HG03108 (cell line): ENCODE data around the gene PHF21B.

ENCODE experiments used
- ATAC-seq: cut with Tn5 transposase; IDR thresholded peaks from one replicate; pipeline ENCODE4 v1.9.1; 2021; ENCODE audit warnings: moderate library complexity; ENCODE audit not compliant: unreplicated experiment

Gene PHF21B

DNA sequence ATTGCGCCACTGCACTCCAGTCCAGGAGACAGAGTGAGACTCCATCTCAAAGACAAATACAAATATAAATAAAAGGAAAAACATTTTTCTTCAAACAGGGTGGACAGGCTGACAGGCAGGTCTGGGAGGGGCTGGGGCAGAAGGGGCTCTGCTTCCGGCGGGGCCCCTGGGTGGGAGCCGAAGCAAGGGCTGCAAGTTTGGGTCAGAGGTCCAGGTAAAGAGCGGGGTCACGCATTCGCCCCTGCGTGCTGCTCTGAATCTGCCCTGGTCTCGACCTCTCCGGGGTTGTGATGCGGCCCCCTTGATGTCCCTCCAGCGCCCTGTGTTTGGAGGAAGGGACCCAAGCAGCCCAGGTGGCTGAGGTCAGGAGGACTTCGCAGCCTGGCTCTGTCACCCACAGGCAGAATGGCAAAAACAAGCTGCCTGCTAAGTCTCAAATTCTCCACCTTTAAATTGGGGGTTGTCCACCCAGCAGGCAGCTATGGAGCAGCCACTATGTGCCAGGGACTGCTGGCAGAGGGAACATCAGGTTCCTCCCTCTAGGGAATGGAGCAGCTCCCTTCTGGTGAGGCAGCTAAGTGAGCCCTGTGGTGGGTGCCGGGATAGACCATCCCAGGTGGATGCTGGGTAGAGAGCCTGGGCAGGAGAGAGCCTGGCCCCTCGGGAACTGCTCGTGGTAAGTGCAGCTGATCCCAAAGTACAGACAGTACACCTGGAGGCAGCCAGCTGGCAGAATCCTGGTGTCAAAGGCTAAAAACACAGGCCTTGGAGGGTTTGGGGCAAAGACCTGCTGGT, 10.3 kb upstream of the PHF21B start:
- ATAC-seq, result no peak

DNA sequence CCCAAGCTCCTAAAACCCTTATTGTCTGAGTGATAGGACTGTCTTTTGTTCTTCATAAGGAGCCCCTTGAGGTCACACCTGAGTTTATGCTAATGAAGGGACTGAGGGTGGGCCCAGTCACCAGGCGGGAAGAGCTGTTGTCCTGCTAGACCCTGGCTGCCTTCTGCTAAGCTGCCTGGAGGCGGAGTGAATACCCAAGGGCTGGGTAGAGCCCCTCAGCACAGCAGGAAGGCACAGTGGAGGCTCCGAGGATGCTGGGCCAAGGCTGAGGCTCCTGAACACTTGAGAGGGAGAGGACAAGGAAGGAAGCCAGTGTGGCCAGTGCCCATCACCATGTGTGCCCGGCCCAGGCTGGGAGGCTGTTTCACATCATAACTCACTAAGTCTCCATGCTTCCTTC, 4.8 kb upstream of the PHF21B start:
- no peak for ATAC-seq

DNA sequence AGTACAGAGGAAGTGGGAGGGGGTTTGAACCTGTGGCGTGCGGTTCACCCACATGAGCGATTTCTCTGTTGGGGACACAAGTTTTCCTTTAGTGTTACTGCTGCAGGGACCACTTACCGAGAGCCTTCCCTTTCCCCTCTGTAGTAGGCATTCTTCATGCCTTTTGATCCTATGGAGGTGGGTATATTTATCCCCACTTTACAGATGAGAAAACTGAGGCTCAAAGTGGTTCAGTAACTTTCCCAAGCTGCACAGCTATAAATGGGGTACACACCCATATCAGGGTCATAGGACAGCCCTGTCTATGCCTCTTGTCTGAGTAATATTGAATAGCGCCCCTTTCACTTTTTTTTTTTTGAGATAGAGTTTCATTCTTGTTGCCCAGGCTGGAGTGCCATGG, 3.3 kb upstream of the PHF21B start:
- no peak for ATAC-seq

DNA sequence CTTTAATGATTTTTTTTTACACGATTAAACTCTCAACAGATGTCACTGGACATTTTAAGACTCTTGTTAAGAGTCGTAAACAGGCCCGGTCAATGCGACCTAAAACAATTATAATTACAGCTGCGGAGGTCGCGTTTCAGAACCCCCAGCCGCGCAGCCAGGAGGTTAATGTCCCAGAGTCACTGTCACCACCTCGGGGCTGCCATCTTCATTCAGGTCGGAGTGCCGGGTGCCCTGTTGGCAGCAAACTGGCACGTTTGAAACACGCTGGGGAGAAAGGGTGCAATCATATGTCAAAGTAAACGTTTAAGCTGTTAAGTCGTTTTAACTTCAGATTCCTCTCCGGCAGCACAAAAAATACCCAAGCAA, 711 bp upstream of the PHF21B start:
- ATAC-seq, result no peak

DNA sequence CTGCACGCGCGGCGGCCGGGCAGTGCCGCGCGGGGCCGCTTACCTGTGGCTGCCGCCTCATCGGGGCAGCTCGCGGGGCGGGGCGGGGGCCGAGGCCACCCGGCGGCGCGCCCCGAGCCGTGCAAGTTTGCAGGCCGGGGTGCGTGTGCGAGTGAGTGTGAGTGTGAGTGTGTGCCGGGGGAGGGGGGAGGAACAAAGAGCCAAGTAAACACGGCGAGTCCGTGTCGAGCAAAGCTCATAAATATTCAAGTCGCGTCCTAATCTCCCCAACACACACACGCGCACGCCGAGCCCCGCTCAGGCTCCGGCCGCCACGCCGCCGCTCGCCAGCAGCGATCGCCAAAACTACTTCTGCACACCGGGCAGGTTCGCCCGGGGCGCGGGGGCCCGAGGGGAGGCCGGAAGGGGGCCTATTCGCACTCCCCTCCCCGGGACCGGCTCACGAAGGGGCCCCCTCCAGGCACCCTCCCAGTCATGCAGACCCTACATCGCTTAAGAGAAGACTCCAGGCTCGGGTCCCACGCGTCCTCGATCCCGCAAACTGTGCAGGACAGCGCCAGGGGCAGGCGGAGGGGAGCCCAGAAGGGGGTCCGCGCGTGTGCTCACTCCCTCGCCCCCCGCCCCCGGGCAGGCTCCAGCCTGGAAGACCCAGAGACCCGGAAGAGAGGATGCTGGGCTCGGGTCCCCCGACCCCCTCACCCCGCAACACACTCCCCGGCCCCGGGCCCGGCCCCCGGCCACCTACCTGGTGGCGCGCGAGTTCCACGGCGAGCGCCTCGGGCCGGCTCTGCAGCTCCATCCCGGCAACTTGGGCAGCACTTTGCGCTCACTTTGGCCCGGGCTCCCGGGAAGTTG, 827 bp downstream of the PHF21B start:
- ATAC-seq, result no peak

DNA sequence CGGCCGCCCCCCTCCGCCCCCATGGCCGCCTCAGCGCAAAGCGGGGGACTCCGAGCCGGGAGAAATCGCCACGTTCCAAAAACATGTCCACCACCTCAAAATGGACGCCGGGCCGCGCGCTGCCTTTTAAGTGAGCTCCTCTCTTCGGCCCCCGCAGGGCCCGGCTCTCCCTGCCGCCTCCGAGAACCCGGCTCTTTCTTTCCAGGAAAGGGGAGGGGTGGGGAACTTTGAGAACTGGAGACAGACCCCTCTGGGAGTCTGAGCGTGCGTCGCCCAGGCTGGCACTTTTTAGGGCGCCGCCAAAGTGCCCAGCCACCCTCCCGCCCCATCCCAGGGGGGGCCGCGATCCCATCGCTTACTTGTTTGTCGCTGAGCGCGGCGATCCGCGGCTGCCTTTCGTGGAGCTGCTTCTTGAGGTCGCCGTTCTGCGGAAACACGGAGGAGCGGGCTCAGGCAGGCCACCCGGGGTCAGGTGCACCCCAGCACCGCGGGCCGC, 1.6 kb downstream of the PHF21B start:
- no peak for ATAC-seq

DNA sequence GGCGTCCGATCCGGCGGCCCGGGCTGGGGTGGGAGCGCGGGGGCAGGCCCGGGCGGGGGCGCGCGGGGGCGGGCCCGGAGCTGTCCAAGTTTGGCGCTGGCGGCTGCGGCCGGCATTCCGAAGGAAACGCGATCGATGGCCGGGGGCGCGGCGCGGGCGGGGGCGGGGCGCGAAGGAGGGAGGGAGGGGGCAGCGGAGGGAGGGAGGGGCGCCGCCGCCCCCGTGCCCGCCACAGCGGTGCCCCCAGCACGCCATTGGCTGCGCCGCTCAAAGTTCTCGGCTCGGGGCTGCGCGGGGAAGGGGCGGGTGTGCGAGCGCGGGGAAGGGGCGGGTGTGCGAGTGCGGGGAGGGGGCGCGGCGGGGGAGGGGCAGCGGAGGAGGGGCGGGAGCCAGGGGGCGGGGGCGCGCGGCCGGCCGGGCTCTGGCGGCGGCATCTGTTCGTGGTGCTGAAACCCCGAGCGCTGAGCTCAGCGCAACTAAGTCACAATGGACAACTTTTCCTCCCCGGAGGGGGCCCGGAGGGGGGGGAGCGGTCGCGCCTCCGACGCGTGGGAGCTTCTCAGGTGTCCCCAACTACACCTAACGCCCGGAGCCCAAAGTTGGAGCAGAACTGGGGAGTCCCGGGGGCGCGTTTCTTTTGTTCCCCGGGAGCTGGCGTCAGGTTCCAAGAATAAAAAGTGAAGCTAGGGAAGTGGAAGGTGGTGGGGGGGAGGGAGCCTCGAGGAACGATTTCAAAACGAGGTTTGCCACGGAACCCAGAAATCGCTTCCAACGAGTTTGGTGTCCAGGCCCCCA, 2.2 kb downstream of the PHF21B start:
- no peak for ATAC-seq

DNA sequence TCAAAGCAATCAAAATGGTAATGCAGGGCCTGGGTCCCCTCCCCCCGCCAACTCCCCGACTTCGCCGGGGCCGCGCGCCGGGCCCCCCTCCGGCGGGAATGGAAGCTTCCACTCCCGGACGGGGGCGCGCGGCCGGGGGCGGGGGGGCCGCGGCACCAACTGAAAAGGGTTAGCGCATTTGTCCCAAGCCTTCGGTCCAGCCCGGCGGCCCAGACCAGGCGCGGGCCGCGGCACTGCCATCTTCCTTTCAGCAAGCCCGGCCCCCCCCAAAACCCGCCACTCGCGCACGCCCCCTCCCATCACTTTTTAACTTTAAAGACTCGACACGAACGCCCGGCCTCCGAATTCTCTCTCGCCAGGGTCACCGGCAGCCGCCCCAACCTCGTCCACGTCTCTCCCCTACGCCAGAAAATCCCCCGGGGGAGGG, 2.8 kb downstream of the PHF21B start:
- ATAC-seq, result no peak

DNA sequence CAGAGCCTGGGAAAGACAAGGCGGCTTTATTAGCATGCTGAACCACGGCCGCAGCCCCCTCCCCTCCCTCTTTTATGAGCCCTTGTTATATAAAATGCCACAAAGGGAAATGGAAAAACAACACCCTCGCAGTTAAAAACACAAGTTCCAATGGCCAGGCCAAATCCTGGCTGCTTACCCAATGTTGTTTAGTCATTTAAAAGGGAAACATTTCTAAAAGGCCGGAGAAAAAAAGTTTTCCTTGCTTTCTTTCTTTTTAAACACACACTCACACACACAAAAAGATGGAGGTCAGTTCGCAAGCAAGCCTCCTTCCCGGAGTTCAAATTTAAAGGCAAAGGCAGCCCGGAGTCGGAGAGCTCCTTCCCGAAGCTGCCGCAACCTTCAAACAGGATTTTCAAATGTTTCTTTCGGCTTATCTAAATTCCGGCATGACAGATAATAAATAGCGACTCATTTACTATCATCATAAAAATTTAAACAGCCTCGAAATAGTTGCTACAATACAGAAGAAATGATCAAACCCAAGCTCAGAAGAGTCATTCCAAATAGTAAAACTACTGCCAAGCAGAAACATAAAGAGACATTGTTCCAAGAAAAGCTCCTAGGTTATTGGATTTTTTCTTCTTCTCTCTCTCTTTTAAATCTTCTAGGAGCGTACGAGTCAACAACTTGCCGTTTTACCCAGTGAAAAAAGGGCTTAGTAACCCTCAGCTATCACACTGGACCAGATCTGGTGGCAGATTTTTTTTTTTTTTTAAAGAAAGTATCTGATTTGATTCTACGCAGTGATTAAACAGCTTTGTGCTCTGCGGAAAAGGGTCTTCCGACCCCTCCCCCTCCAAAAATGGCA, 3.5 kb downstream of the PHF21B start:
- ATAC-seq, result no peak

DNA sequence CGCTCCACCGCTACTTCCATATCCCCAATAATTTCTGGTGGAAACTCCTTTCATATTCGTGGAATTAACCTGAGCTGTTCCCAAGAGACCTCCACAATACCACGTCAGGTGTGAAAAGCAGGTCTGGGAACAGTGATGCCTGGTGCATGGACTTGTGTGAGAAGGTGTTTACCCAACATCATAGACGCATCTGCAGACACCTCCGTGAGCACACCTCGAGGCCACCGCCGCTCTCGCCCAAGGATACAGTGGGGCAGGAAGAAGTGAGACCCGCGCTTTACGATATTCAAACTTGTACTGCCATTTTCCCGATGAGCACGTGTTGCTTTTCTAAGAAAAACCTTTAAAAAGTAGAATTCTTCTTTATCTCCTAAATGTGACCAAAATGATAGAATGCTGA, 8.2 kb downstream of the PHF21B start:
- ATAC-seq, result no peak

DNA sequence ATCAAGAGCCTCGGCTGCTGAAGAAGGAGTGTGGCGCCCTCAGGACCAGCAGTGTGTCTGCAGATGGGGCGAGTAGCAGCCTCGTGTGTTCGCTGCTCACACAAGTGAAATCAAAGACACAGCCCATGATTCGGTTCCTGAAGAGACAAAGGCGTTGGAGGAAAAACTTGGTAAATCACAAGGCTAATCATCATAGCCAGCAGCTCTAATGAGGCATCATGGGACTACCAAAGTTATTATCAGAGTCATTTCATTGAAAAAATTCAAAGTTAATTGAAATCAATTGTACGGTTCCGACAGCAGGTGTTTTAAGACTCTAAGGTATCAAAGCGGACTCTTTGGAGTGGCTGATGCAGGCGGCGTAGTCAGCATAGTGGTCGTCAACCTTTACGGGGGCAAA, 9.5 kb downstream of the PHF21B start:
- no peak for ATAC-seq

DNA sequence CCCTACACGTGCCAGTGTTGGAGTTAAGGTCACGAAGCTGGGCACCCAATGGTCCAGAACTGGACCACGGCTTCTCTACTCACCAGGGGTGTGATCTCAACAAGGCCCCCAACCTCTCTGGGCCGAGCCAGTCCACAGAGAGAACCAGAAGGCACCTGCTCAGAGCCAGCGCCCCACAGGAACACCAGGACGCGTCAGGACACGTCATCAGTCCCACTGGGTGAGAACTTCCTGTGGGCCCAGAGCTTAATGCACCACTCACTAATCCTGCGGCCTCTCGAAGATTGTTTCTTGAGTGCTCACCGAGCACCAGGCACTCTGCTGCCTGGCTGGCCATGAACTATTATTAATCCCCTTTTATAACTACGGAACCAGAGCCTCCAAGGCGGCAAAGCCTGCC, 10.1 kb downstream of the PHF21B start:
- ATAC-seq, result no peak

DNA sequence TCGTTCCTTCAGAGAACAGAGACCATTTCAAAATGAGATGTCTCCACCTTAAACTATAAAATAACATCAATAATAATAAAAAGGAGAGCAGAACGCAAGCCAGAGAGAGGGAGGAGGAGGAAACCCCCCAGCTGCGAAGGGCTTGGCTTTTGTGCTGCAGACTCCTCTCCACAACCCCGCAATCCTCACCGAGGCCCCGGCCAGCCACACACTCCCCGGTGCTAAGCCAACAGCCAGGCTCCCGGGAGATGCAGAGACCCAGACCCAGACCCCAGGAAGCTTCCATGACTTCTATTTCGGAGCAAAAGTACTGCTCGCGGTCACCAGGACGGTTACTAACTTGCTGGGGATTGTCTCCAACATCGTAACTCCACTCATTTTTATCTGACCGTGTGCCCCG, 10.6 kb downstream of the PHF21B start:
- no peak for ATAC-seq

DNA sequence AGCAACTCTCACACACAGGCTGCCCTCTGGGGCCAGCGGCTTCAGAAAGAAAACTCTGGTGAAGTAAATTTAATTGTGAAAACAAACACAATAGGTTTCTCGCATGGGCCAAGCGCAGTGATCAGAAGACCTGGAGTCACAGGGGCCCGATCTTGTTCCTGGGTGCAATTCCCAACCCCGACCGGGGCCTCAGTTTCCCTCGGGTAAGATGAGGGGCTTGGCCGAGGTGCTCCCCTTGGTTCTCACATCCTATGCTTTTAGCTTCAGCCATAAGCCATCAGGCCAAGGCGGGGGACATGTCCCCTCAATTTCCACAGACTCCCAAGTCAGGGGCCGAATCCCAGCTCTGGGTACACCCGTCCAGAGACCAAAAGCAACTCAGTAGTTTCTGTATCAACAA, 11.5 kb downstream of the PHF21B start:
- no peak for ATAC-seq

DNA sequence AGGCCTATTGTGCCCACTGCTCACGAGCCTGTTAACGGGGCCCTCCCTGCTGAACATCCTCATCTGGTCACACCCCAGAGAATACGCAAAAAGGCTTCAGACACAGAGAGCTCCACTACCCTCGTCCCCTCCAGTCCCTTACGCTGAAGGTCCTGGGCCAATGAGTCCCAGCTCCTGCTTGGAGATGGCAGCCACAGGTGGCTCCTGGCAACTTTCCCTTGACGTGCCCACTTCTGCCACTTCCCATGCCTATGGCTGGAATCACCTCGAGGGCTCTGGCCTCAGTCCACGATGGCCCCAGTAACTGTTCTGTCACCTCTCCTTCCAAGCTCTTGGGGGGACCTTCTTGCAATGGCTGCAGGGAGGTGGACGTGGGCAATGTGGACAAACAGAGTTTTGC, 12.7 kb downstream of the PHF21B start:
- no peak for ATAC-seq

DNA sequence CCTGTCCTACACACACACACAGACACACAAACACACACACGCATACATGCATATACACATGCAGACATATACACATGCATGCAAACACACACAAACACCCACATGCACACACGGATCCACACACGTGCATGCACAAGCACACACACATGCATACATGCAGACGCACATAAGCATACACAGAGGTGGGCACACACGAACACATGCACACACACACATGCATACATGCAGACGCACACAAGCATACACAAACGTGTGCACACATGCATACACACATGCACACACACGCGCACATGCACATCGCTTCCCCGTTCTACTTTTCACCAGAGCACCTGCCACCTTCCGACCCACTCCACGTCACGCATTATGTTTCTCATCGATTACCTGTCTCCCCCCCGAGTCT, 13.2 kb downstream of the PHF21B start:
- ATAC-seq, result no peak

DNA sequence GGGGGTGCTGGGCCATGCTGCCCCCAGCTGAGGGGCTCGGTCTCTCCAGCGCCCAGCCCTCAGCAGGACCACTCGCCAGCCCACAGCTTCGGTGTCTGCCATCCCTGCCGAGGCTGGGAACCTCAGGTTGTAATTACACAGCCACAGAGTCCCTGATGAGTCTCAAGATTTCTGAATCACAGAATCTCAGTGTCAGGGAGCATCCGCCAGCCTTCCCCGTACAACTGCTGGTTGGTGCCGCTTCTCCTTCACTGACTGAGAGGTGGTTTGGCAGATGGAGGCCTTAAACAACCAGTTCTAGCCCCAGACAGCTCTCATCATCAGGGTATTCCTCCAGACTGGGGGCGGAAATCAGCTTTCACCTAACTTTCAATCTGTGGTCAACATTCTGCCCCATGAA, 13.7 kb downstream of the PHF21B start:
- ATAC-seq, result no peak

DNA sequence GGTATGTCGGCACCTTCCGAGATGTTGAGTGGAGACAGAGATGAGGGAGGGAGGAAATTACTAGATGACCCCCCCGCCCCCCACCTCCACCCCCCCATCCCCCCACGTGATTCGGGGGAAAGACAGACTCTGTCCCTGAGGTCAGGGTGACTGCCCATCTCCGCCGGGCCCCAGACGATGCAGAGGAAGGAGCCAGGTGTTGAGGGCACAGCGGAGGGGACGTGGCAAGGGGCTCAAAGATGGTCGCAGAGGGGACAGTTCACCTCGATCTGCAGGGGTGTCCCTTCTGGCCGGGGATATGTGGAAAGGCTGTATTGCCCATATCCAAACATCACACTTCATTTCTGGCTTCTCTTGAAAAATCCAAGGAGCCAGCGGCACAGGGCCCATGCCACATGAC, 14.1 kb downstream of the PHF21B start:
- no peak for ATAC-seq

DNA sequence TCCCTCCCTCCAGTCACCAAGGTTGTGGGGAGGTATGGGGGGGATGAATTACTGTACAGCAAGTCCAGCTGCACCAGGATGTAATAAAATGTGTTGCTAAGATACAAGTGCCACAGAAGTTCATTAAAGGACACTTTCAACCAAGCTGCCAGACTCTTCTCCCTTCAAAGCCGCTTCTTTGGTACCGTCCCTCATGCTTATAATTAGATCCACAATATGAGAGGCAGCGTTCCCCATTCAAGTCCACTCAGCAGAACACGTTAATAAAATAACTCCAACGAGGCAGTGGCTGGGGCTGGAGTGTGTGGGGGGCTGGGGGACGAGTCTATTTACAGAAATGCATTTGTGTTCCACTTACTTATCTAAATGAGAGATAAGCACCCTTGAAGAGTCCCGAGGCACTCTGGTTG, 14.7 kb downstream of the PHF21B start:
- ATAC-seq, result no peak

DNA sequence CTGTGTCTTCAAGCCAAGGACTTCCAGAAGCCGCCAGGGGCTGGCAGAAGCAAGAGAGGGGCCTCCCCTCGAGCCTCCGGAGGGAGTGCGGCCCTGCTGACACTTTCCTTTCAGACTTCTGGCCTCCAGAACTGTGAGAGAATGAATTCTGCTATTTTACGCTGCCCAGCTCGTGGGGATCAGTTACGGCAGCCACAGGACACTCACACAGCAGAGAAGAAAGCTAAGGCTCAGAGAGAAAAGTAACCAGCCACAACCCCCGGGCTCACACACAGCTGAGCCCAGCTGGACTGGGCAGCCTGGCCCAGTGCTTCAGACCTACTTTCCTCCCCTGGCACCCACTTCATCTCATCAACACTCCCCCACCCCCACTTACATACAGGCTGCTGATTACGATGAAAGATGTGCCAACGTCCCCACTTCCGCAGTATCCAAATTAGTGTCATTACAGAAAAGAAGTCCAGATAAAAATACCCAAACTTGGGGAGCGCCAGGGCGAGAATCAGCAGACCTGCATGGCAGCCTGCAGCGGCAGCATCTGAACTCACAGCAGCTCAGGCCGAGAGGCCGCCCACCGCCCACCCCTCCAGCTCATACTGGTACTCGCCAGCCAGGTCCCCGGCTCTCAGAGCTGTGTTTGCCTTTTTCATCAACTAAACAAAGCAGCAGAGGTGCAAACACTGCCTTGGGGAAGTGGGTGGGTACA, 15.3 kb downstream of the PHF21B start:
- no peak for ATAC-seq
